ENCODE data around the gene HSDL1. TPM values are rescaled to one million over a fixed set of nuclear protein-coding genes. Genes with fewer than 3 reads are reported as not detected.

Gene HSDL1
- total RNA-seq, 1 donor from 2014 or later: 22.5 TPM

DNA sequence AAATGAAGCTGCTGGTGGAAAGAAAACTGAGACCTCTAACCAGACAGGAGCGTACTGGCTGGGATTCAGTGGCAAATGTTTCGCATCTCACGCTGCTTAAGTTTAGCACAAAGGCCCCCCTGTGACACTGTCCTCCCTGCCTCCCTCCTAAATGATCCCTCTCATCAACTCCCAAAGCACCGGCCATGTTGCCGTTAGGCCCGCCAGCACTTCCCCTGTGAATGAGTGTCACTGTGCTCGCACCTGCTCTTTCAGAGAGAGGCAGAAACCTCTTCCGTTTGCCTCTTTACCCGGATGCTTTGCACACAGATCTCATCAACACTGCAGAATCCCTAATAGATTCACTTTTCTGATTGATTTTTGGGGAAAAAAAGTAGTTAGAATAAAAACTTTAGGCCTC lies 54.8 kb downstream of the HSDL1 start:
- intact Hi-C loops (cut with DNase I): no loop called here
- H3K4me3 ChIP-seq: no peak overlapping the region
- no peaks in the 10 kb centered on the region for H3K27me3 ChIP-seq (ENCODE audit: low read depth)
- H3K4me1 ChIP-seq: peaks cover 6% of the 10 kb centered on the region
- peaks cover 95% of the 10 kb centered on the region for H3K36me3 ChIP-seq
- no peak for DNase-seq
- ATAC-seq: no peak
- no peak overlapping the region for H3K27ac ChIP-seq
- no peaks in the 10 kb centered on the region for H3K9me3 ChIP-seq
- TF ChIP-seq, protein P1, sequence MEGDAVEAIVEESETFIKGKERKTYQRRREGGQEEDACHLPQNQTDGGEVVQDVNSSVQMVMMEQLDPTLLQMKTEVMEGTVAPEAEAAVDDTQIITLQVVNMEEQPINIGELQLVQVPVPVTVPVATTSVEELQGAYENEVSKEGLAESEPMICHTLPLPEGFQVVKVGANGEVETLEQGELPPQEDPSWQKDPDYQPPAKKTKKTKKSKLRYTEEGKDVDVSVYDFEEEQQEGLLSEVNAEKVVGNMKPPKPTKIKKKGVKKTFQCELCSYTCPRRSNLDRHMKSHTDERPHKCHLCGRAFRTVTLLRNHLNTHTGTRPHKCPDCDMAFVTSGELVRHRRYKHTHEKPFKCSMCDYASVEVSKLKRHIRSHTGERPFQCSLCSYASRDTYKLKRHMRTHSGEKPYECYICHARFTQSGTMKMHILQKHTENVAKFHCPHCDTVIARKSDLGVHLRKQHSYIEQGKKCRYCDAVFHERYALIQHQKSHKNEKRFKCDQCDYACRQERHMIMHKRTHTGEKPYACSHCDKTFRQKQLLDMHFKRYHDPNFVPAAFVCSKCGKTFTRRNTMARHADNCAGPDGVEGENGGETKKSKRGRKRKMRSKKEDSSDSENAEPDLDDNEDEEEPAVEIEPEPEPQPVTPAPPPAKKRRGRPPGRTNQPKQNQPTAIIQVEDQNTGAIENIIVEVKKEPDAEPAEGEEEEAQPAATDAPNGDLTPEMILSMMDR (IDR thresholded peaks at IDR 0.05): no peak

DNA sequence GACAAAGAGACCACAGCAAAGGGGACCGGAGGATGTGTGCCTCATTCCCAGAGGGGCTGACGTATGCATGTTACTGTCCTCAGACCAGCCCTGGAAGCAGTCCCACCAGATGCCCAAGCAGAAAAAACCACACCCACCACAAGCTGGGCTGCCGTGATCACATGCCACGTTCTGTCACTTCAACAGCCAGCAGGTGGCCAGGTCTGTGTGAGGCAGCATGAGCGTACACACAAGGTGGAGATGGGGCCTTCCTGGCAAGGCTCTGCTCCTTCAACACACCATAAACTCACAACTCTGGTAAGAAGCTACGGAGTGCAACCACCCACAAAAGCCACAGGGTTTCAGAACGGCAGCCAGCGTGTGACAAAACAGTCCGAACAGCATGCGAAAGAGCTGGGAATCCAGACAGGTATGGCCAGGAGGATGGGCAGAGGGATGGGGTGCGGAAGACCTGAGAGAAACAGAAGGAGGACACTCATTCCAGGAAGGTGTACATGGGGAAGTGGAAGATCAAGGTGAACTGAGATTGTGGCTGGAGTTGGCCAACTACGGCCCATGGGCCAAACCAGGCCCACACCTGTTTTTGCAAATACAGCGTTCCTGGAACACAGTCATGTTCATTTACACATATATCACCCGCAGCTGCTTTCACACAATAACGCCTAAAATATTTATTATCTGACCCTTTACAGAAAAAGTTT lies 56.1 kb downstream of the HSDL1 start:
- ATAC-seq: peak in 1 of 2 donors; percentile 39
- H3K27me3 ChIP-seq (ENCODE audit: low read depth): no peaks in the 10 kb centered on the region
- no peaks in the 10 kb centered on the region for H3K9me3 ChIP-seq
- H3K4me1 ChIP-seq: no peaks in the 10 kb centered on the region
- DNase-seq: no peak
- H3K27ac ChIP-seq: no peak overlapping the region
- intact Hi-C loops (cut with DNase I): no loop called here
- no peak overlapping the region for H3K4me3 ChIP-seq
- H3K36me3 ChIP-seq: peaks cover 95% of the 10 kb centered on the region
- TF ChIP-seq, protein P1 (IDR thresholded peaks at IDR 0.05): no peak

DNA sequence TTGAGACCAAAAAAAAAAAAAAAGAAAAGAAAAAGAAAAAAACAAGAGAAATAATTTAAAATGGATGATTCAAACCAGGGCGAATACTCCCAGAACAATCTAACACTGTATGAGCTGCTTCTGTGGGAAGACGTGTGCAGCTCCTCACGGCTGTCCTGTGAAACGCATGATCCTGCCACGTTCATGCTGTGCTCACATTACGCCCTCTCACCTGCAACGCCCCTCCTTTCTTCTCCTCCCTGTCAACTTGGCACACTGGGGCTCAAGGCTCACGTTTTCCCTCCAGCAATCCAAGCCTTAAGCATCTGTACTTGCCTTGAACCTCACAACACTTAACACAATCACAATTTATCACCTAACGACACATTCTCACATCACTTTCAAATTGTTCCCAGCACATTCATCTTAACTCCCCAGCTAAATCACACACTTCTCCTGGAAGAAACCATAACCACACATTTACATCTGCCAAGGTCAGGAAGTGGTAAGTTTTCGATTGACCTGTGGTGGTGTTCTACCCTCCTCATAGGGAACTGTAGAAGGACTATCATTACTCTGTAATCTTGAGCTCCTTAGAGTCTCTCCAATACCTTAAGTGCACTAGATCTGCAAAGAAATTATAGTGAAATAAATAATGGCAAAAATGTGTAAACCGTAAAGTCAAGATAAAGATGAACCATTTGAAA lies 57.4 kb downstream of the HSDL1 start:
- no peak for DNase-seq
- ATAC-seq: no peak

DNA sequence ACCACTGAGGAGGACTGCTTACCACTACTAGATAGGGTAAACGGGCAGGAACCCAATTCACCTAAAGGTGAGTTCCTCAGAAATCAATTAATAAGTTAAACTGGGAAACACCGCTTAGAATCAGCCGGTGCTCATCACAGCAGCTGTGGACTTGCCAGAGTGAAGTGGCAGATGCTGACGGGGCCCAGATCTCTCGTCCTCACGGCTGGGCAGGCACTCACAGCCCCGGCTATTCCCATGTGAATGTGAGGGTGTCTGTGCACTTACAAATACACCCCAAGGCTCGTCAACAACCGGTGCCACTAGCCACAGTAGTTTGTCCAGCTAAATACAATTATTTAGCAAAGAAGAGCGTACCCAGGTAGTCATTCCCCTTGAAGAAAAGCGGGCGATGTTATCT lies 58.0 kb downstream of the HSDL1 start:
- no peak overlapping the region for H3K4me3 ChIP-seq
- intact Hi-C loops (cut with DNase I): no loop called here
- TF ChIP-seq, protein P1 (IDR thresholded peaks at IDR 0.05): no peak
- no peaks in the 10 kb centered on the region for H3K4me1 ChIP-seq
- ATAC-seq (no peak), DNase-seq (no peak)
- H3K27ac ChIP-seq: no peak overlapping the region
- H3K27me3 ChIP-seq (ENCODE audit: low read depth): no peaks in the 10 kb centered on the region
- H3K36me3 ChIP-seq: peaks cover 95% of the 10 kb centered on the region
- no peaks in the 10 kb centered on the region for H3K9me3 ChIP-seq

More for the DNA sequence above, 57.4 kb downstream of the HSDL1 start:
- no peaks in the 10 kb centered on the region for H3K27me3 ChIP-seq (ENCODE audit: low read depth)
- H3K9me3 ChIP-seq: no peaks in the 10 kb centered on the region
- no peak overlapping the region for H3K27ac ChIP-seq
- TF ChIP-seq, protein P1 (IDR thresholded peaks at IDR 0.05): no peak
- intact Hi-C loops (cut with DNase I): no loop called here
- no peak overlapping the region for H3K4me3 ChIP-seq
- H3K36me3 ChIP-seq: peaks cover 95% of the 10 kb centered on the region
- H3K4me1 ChIP-seq: no peaks in the 10 kb centered on the region

DNA sequence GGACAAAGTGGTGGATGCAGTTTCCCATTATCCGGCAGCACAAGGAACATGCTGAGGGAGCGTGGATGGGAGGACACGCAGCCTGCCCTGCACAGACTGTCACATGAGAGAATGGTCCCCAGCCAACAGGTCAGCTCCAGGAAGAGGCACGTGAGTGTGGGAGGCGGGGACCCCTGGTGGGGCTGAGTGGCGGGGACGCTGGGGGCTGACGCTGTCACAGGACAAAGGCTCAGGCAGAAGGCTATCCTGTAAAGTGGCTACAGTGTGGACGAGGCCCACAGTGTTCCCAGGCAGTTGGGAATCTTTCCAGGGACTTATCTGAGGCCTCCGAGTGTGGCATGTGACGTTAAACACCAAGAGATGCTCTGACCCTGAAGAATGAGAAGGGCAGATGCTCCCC lies 58.6 kb downstream of the HSDL1 start:
- Histone ChIP-seq H3K36me3 (peaks cover 95% of the 10 kb centered on the region), H3K27ac (no peak overlapping the region), H3K27me3 (ENCODE audit: low read depth) (no peaks in the 10 kb centered on the region), H3K4me3 (no peak overlapping the region), H3K4me1 (no peaks in the 10 kb centered on the region), H3K9me3 (no peaks in the 10 kb centered on the region)
- TF ChIP-seq, protein P1 (IDR thresholded peaks at IDR 0.05): no peak
- DNase-seq (no peak), ATAC-seq (no peak)
- intact Hi-C loops (cut with DNase I): no loop called here
